HG03060 (cell line): ENCODE data around the gene PCCA.
"Not testable (repeated sequence)": the region's sequence is repeated elsewhere in the genome, so short reads cannot be mapped to it uniquely, and the experiment has no call there.

Experiments
- ATAC-seq: cut with Tn5 transposase; IDR thresholded peaks from one replicate; pipeline ENCODE4 v1.9.1; 2021; ENCODE audit warnings: low read depth, moderate number of reproducible peaks; ENCODE audit not compliant: unreplicated experiment

PCCA gene

DNA sequence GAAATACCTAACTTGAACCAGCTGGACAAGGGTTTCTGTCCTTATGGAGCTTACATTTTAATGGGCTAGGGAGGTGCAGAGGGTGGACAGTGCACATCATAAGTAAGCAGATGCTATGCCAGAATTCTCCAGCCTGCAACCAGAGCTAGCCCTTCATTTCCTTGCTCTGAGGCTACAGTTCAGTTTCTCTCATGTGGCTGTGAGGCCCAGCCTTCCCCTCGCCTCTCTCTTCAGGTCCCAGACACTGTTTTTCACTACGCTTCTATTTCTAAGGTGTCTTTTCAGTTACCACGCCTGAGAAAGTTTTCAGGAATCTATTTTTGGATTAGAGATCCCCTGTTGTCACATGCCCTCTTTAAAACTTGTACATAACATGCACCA lies 141.9 kb downstream of the PCCA start:
- no peak for ATAC-seq

- no peak for ATAC-seq
These were observed 142.3 kb downstream of the PCCA start for GRCh38 chr13:100231176-100231575.

DNA sequence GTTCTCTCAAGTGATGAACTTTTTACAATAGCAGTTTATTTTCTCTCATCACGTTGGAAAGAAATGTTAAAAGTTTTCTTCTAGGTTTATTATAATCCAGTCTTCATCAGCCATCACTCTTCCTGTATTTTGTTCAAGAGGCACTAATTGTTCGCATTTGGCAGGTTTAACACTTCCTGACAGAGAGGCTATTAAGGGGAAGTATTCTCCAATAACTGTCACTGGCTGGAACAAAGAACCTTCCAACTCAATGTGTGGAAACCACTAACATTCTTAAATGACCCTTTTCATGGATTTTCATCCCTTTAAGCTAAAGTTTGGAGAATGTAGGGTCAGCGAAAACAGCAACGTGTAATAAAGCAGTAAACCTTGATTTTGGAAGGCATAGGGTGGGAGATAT lies 145.1 kb downstream of the PCCA start:
- ATAC-seq, result no peak

- ATAC-seq, result no peak
These were observed 145.7 kb downstream of the PCCA start for GRCh38 chr13:100234524-100235136.

GRCh38 chr13:100235311-100235901 lies 146.5 kb downstream of the PCCA start:
- no peak for ATAC-seq

- no peak for ATAC-seq
These were observed 151.4 kb downstream of the PCCA start for GRCh38 chr13:100240109-100240779.

DNA sequence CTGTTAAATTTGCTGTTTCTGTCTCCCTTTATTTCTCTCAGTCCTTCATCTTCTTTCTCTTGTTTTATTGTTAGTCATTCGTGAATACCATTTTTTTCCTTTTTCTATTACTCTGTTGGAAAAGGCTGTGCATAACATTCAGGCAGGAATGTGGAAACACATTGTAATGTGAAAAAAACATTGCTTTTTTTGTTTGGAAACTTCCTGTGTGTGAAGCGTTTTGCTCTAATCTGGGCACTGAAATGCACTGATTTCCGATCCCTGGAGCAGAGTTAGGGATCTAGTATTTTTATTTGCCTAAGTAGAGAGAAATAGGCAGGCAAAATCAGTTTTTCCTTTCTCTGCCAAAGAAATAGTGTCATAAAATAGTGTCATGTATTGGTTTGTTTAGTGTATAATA lies 155.5 kb downstream of the PCCA start:
- ATAC-seq, result no peak

- ATAC-seq, result no peak
These were observed 156.2 kb downstream of the PCCA start for GRCh38 chr13:100245104-100245503.

DNA sequence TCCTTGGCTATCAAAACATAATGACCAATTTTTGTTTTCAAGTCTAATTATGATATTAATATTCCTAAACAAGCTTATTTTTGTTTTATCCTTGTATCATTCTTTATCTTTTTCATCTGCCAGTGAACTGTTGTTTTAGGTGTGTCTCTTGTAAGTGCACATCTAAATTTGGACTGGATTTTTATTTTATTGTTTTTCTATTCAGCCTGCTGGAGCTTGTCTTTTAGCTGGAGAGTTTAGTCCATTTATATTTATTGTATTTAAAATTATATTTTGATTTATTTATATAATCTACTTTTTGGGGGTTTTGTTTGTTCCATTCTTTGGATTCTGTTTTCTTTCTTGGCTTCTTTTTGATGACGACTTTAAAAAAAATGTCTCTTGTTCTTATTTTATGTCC lies 159.0 kb downstream of the PCCA start:
- no peak for ATAC-seq

GRCh38 chr13:100254002-100254401 lies 165.1 kb downstream of the PCCA start:
- ATAC-seq, result no peak

DNA sequence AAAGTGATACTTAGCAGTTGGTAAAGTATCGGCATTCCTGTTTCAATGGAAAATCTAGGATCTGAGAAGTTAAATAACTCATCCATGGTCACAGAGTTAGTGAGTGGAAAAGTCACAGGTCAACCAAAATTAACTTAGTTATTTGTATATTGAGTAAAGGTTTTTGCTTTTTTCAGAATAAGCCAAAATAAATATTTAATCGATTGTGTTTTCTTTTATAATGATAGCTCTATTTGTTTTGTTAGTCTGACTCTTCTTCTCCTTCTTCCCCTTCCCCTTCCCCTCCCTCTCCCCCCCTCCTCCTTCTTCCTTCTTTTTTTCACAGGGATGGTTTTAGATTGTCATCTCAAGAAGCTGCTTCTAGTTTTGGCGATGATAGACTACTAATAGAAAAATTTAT lies 173.5 kb downstream of the PCCA start:
- no peak for ATAC-seq

DNA sequence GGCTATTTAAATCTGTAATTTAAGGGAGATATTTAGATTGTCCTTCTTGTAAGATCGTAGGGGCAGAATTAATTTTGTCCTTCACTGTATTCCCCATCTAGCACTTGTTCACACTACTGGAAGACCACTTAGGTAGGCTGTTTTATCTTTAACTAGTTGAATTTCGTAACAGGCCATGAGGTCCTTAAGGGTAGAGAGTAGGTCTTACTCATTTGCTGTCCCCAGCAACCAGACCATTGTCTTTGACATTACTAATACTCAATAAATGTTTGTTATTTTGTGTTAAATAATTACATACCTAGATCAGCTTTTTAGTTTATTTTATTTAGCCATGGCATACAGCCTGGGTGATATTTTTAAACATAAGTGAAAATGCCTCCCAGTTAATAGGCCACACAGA lies 177.1 kb downstream of the PCCA start:
- ATAC-seq, result no peak

- ATAC-seq, result no peak
These were observed 180.9 kb downstream of the PCCA start for GRCh38 chr13:100269837-100270236.

GRCh38 chr13:100273138-100273537 lies 184.2 kb downstream of the PCCA start:
- ATAC-seq, result no peak

DNA sequence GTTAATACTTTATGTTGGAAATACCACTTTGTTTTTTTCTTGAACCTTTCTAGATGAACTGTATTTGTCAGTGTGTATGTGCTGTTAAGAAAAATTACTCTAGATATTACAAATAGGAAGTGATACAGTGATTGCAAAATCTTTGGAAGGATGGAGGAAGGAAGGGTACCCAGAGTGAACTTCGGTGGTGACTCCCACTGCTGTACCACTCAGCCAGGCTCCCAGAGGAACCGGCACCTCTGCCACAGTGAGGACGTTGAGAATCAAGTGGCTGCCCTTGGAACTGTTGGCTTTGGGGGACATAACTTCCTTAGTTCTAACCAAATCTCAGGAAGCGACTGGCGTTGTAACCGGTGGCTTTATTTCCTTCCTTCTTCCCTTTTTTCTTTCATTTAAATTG lies 184.7 kb downstream of the PCCA start:
- no peak for ATAC-seq

- ATAC-seq, result no peak
These were observed 186.1 kb downstream of the PCCA start for GRCh38 chr13:100274942-100275506.

- no peak for ATAC-seq
These were observed 186.9 kb downstream of the PCCA start for GRCh38 chr13:100275746-100276145.

DNA sequence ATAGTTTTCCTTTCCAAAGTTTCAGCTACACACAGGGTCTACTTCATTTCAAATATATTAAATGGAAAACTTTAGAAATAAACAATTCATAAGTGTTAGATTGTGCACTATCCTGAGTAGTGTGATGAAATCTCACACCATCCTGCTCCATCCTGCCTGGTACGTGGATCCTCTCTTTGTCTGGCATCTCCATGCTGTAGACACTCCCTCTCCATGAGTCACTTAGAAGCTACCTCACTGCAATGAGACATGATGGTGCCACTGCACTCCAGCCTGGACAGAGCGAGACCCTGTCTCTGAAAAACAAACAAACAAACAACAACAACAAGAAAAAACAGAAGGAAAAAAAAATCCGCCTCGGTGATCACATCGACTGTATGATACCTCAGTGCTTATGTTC lies 191.8 kb downstream of the PCCA start:
- ATAC-seq, result no peak

DNA sequence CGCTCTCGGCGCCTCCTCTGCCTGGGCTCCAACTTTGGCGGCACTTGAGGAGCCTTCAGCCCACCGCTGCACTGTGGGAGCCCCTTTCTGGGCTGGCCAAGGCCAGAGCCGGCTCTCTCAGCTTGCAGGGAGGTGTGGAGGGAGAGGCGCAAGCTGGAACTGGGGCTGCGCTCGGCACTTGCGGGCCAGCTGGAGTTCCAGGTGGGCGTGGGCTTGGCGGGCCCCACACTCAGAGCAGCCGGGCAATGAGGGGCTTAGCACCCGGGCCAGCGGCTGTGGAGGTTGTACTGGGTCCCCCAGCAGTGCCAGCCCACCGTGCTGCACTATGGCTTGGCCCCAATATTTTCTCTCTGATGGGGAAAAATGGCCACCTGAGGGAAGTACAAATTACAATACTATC lies 193.4 kb downstream of the PCCA start:
- not testable (repeated sequence) for ATAC-seq

DNA sequence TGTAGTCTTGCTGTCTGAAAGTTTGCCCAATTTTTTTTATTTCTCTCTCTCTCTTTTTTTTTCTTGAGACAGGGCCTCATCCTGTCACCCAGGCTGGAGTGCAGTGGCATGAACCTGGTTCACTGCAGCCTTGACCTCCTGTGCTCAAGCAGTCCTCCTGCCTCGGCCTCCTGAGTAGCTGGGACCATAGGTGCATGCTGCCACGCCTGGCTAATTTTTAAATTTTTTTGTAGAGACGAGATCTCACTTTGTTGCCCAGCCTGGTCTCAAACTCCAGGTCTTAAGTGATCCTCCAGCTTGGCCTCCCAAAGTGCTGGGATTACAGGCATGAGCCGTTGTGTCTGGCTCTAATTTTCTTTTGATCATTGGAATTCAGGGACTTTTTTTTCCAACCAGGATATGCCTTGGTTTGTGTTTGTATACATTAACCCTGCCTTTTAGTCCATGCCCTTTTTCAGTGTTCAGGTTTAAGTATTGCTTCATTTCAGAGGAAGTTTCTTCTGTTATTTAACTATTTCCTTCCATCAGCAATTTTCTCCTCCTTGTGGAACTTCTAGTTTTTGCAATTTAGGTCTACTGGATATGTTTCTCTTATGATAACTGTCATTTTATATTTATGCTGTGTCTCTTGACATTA lies 201.4 kb downstream of the PCCA start:
- no peak for ATAC-seq

- no peak for ATAC-seq
These were observed 202.7 kb downstream of the PCCA start for GRCh38 chr13:100291624-100292023.
